NOMO-1 treated with DMSO at 0.1 percent for 48 hours (cell line): ENCODE results near the gene RAPGEF6.

Experiments used
- DNase-seq: peaks from one replicate; lab custom pipeline; 2025; ENCODE audit not compliant: unreplicated experiment; lab: John Stamatoyannopoulos, UW

RAPGEF6 gene

DNA sequence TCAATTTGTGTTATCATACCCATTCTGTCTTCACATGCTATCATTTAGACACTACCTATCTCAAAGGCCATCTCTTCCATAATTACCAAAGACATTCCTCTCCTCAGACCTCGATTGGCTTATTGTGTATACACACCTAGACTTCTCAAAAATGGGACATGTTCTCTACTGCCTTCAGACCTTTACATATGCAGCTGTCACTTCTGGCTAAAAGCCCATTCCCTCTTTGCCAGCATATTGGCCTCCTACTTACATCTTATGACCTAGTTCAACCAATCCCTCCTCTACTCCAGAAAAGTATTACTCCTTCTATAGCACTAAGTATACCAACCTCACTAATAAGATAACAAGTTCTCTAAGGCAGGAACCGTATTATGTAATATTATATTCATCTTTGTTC, 84.4 kb downstream of the RAPGEF6 start:
- no peak for DNase-seq

DNA sequence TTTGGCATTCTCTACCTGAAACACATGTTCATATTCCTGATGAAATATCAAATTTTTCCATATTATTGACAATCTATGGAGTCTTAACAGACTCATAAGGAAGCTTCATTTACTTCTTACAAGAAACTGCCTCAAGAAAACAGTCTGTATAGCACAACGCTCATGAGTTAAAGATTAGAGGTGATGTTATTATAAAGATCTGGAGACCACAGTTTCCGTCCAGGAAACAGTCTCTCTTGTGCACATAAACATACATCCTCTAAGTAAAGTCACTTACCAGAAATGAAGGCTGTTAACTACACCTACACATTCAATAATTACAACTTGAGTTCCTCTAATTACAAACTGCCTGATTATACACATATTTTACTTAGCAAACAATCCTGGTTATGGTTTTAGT, 86.9 kb downstream of the RAPGEF6 start:
- no peak for DNase-seq

DNA sequence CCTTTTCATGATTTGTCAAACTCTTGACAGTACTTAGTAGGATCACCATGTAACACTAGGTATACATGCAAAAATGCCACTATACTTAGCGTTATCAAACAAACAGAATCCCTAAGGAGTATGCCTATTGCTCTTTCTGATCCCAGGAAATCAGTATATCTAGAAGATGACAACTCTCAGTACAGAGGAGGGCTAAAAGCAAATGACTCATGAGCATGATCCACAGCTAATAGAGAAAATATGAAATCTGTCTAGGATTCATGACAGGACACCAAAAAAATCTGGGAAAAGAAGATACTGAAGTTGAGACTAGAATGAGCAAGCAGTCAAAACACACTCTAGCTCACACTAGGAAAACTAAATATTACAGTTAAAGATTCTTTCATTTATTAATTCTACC, 89.2 kb downstream of the RAPGEF6 start:
- no peak for DNase-seq

DNA sequence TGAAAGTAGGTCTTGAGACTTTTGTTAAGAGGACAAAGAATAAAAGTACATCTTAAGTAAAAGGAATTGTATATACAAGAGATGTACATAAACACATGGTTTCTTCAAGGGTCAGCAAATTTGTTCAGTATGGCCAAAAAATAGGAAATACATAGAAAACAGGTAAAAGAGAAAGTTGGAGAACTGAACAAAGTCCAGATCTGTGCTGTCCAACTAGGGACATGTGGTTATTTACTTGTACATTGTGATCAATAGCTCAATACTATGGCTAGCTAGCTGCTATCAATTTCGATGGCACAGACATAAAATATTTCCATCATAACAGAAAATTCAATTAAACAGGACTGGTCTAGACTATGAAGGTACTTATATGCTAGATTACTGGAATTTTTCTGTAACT, 92.3 kb downstream of the RAPGEF6 start:
- DNase-seq: no peak

DNA sequence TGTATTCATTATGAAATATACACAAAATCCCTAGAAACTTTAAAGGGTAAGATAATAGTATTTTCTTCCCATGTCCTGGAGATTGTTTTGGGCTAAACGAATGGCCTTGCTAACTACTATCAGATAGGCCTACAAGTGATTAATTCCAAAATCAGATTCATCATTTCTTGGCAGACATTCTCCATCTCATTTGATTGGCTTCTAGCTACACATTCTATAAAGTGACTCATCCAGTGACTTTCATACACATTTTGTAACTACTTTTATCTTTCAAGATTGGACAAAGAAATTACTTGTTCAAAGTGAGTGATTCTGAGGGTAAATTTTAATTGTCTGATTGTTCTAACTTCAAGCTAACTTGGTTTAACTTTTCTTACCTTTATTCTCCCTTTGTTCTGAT, 93.3 kb downstream of the RAPGEF6 start:
- no peak for DNase-seq

DNA sequence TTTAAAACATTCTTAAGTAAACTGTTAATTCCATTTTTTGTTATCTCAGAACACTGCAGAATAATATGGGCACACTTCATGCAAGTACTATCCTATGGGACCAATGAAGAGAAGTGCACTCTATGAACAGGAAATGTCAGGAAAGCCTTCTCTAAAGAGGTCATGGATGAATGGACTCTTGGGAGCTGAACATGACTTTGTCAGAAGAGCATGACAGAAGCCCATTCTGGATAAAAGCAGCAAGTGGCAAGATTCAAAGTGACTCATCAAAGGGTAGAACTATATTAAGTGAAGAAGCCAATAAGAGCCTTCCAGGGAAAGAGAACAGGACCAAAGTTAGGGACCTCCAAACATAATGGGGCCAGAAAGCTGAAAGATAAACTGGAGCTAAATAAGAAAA, 94.0 kb downstream of the RAPGEF6 start:
- no peak for DNase-seq

DNA sequence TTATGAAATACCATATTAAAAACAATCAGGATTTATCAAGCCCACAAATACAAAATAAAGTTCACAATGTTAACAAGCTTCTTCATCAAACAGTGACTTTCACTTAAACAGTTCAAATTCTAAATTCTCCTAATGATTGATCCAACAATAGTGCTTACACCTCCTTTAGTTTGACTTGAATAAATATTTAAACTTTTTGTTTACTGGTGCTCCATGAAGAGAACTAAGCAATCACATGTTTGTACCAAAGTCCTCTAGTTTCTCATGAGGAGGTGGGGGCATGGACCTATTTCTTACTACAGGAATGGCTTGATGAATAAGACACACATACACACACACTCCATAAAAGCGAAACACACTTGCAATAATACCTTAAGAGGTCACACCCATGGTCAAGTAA, 95.8 kb downstream of the RAPGEF6 start:
- DNase-seq: no peak

DNA sequence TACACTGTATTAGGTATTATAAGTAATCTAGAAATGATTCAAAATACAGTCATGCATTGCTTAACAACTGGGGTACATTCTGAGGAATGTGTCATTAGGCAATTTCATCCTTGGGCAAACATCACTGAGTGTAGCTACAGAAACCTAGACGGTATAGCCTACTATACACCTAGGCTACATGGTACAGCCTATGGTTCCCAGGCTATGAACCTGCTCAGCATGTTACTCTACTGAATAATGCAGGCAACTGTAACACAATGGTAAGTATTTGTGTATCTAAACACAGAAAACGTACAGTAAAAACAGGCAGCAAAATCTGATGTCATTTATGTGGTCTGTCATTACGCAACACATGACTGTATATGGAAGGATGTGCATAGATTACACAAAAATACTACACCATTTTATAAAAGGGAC, 96.8 kb downstream of the RAPGEF6 start:
- DNase-seq: peak; percentile 79

DNA sequence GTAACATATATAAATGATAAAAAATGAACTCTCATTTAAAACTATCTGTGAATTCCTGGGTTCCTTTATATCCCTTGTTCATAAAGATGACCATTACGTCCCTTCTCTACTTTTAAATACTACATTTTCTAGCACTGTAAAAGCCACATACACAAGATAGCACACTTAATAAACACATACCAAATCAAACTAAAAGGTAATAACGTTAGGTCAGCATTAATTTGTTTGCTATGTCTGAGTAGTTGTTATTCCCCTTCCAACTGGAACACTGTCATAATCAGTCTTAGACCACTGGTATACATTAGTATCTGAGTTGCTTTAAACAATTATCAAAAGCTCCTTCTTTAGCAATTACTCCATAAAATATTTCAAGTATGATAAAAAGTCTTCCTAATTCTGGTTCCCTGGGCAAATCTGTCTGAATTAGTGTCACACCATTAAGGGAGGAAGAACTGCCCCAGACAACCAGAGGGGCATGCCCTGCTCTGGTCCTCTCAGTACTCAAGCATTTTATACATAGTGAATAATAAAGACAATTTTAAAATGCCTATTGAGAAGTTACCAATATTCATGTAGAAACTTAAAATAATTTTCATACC, 98.1 kb downstream of the RAPGEF6 start:
- DNase-seq: no peak

DNA sequence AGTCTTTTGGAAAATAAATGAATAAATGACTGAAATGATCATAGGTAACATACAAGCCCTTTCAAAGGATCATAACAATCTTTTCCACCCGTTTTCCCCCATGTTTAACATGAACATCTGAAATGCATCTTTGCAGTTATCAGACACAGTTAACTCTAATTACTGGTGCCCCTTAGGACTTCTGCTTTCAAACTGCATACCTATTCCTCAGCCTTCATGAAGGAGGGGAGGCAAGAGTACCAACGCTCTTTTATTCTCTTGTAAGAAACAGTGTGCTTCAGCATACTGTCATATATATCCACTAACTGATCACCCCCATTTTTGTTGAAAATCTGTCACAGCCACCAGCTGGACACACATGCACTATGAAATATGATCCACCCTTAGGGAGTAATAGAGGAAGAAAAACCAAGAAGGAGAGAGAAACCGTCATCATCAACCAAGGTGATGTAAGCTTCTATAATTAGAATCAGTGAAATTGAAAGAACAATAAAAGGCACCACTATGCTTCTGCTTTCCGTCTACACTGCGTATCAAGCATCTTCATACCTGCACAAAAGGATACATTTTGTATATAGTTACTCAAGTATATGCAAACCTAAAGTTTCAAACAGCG, 98.7 kb downstream of the RAPGEF6 start:
- peak; percentile 93 for DNase-seq

DNA sequence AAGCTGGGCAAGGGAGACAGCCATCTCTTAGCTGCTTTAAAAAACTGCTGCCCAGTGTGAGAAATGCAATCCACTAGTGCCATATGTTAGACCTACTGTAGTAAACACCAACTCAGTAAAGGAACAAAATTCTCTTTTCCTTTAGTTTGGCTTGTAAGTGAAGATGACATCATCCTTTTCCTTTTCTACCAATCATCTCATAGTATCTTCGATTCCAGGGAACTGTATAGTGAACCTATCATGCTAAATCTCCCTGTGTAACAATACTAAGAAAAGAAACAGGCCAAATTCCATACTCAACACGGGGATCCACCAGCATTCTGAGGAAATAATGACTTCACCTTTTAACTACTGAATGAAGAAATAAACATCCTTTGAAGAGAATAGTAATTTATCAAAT, 100.1 kb downstream of the RAPGEF6 start:
- no peak for DNase-seq

DNA sequence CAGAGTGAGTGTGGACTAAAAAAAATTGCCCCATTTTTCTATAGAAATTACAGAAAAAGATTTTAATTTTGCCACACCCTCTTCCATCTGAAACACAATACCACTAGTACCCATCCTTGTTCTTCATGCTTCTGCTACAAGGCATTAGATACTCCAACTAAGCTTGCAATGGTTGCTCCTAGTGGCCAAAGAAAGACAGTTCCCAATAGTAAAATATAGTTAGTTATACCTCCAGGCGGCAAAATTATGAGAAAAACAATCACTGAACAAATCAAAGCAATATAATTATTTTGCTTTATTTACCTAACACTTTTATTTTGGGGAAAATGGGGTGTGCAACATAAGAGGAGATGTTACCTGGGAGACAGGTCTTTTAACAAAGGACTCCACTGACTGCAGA, 101.2 kb downstream of the RAPGEF6 start:
- DNase-seq: no peak

DNA sequence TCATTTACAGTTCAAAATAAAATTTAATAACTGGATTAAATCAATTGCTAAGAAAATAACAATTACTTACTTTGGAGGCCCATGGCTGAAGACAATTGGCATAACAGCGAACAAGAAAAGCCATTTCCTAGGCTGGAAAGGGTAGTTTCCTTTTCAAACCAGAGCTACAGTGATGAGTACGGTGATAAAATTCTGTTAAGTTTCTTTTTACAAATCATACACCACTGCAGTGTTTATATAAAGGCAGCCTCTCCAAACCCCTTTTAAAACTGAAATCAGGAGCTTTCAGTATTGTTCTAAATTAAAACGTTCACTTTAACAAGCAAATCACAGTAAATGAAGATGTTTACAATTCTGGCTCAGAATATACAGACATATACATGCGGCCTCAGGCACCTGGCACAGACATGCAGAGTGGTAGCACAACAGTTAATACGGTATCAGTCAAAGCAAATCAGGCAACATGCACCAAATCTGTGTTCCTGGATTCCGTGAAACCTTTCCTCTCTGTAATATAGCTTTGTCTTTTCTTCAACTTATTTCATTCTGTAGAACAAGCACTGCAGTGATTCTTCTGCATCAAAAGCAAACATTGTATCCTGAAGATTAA, 102.9 kb downstream of the RAPGEF6 start:
- no peak for DNase-seq

DNA sequence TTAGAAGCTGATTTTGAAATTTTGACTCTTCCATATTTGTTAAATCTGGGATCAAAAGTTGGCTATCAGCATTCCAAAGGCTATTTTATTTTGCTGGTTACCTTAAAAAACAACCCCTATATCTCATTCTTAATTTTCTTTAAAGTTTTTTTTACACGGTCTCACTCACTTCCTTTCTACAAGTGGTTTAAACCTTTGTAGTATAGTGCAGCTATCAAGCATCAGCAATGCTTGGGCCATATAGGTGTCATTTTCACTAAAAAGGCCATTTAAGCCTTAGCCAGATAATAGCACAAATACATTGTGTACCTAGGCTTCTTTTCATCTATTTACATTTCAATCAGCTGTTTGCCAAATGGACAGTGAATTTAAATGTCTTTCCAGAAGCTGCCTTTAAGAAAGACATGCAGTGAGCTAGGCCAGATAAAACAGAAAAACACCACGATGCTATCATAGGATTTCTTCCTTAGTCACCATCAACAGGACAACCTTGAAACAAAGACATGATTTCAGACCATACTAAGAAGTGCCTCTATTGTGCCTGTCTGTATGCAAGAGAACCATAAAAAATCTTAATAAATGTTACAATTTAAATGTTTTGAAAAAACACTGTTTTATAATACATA, 104.2 kb downstream of the RAPGEF6 start:
- no peak for DNase-seq

DNA sequence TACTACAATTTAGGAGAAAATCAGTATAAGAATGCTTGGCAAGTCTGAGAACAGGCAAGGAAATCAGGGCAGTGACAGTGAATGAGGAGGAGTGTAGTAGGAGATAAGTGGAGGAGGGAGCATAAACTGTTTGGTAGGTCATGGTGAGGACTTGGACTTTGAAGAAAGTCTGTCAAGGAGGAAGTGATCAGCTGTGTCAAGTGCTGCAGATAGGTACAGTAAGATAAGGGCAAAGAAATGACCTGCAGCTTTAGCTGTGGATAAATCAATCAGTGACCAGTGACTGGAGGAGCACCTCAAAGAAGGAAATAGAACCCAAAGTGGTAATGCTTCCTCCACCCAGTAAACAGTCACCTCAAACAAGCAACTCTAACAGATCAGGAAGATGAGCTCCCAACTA, 106.3 kb downstream of the RAPGEF6 start:
- peak; percentile 28 for DNase-seq

DNA sequence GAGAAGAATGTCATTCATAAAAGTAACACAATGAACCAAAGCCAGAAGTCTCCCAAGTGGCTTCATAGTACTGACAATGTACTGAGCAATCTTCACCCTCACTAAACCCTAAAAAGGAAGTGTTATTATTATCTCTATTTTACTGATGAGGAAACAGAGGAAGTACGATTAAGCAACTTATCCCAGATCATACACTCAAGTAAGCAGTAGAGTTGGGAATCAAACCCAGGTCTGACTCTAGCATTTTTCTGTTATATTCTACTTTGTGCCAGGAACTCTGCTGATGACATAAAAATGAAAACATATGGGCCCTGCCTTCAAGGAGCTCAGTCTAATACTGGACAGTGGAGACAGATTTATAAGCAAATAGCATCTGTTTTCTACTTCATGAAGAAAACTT, 109.2 kb downstream of the RAPGEF6 start:
- peak; percentile 65 for DNase-seq

DNA sequence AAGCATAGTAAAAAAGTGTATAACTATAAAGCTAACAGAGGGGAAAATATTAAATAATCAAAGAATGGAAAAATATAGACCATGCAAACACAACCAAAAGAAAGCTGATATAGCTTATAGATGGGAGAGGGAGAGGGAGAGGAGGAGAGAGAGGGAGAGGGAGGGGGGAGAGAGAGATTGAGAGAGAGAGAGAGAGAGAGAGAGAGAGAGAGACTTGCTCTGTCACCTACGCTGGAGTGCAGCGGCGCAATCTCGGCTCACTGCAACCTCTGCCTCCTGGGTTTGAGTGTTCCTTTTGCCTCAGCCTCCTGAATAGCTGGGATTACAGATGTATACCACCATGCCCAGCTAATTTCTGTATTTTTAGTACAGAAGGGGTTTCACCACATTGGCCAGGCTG, 110.6 kb downstream of the RAPGEF6 start:
- DNase-seq: no peak

DNA sequence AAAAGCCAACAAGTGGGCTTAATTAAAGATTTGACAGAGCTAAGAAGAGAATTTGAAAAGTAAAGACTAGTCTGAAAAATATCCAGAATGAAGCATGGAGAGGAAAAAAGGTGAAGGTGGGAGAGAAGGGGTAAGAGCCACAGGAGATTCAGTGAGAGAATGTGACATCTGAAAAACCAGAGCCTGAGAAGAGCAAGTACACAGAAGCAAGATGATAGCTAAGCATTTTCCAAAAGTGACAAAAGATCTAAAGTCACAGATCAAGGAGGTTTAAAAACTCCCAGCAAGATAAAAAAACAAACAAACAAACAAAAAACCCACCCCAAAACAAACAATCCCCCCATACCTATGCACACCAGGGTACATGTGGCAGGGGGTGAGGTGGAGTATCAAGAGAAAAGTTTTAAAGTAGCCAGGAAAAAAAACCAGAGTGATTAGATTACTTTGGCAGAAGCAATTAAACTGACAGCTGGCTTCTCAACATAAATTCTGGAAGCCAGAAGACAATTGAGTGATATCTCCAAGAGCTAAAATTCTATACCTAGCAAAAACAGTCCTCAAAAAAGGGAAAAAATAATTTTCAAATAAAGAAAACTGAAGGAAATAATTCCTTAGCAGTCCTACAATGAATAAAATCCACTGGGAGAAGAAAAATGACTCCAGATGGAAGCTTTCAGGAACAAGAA, 111.4 kb downstream of the RAPGEF6 start:
- DNase-seq: no peak

DNA sequence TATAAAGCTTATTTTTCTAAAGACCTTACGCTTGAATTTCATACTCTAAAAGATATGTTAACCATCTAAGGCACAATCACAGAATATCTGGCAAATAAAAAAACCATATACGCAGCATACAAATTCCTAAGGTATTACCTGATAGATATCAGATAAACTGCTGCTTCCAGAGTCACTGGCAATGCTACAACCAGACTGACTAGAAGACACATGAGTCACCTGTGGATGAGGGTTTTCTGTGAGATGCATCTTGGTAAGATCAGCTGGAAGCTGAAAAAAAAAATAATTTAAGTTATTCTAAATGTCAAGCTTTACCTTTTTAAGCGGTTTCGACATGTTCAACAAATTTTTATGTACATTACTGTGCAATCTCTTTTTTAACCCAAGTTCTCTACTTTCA, 113.8 kb downstream of the RAPGEF6 start:
- DNase-seq: no peak

DNA sequence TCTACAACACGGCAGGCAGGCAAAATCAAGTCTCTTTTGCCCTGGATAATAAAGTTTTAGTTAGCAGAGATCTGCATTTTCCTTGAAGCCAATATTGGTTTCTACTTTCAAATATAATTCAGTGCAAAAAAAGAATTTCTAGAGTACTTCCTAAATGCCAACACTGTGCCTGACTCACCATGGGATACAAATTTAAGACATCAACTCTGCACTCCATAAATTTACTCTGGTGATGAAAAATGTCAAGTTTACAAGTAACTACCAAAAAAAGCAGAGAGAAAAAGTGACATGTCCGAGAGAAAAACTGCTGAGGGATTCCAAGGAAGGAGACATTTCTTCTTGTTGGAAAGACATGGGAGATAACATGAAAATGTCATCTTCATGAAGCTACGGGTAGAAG, 119.7 kb downstream of the RAPGEF6 start:
- no peak for DNase-seq

DNA sequence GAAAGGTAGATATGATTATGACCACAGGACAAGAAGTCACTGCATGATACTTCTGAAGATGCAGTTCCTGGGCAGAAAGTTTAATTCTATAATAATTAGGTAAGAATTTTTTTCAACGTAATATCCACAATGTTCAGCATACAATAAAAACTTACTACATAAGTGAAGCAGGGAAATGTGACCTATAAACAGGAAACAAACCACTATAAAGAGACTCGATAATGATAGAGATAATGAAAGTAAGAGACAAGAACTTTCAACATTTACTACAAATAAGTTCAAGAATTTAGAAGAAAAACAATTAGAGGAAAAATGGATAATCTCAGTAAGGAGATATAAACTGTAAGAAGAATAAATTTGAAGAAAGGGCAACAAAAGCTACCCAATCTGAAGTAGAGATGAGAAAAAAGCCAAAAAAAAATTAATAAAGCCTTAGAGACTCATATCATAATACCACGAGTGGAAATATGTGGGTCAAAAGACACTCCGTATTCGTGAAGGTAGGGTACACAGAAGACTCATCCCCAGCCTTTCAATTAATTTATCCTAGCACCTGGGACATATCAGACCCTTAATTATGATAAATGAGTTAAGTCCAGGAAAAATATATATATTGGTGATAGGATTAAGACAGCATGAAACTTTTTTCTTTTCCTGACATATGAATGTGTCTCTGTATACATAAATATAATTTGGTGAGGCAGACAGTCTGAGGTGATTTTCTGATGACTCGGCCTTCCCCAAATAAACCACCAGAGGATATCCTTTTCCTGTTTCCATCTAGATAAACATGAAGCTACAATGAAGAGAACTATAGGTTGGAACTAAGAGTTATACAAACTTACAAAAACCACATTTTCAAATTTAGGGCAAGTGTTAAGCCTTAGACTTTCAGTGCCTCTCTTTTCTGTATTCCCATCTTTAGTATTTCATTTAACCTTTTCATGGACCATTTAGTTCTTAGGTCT, 120.4 kb downstream of the RAPGEF6 start:
- DNase-seq: peak; percentile 27
